Ovary (tissue), 3 donors: ENCODE measurements around the gene NR1D1.

Source experiments
- CTCF ChIP-seq, 3 donors: fragments of 450-650 bp in 2 of 3; fragments of 200-600 bp in 1 of 3; IDR thresholded peaks; one replicate each; pipeline versions ENCODE4 v1.5.1 to v1.8.0; 2016 to 2022; ENCODE audit warnings: antibody characterized with exemption in 3 of 3, mild to moderate bottlenecking in 1 of 3
- POLR2A ChIP-seq: fragments of 450-650 bp; IDR thresholded peaks from one replicate; pipeline ENCODE4 v1.6.1; 2017; ENCODE audit warnings: antibody characterized with exemption, mild to moderate bottlenecking, moderate library complexity
- donor health status: DM: no; HTN: no; CAD: no.

GRCh38 chr17:40122136-40122998, 22.0 kb upstream of the NR1D1 start:
- TF ChIP-seq CTCF (IDR thresholded peaks at IDR 0.05) (peak in 2 of 3 donors; percentile 3 to 21), POLR2A (no peak)
